HEK293 (cell line): ENCODE measurements around the gene MAPK12.
A peak's percentile ranks its signal among the peaks of the same experiment; 100 is the strongest.

Experiments
- CTCF ChIA-PET: fragments of 350-600 bp; formaldehyde crosslinking; extraction: SDS; loops from one replicate; lab custom pipeline; 2021; ENCODE audit warnings: antibody characterized with exemption; lab: Yijun Ruan, JAX
- POLR2A ChIA-PET: fragments of 300-600 bp; formaldehyde crosslinking; extraction: SDS; loops from one replicate; lab custom pipeline; 2020; ENCODE audit warnings: antibody characterized with exemption, inconsistent platforms; lab: Yijun Ruan, JAX
- H3K27ac ChIP-seq: fragments of 200-500 bp; sonication (Bioruptor generic); 2 replicates; pipeline ENCODE4 v1.5.1; 2014; ENCODE audit warnings: low read depth, low read length, control low read depth, inconsistent platforms; ENCODE audit errors: extremely low read depth
- H3K36me3 ChIP-seq, 2 experiments: fragments of 200-500 bp in 1 of 2; sonication (Bioruptor generic) in 1 of 2; 1 replicate in 1 of 2; 2 replicates in 1 of 2; pipeline ENCODE4 v1.5.1; 2014 to 2017; ENCODE audit warnings: inconsistent platforms in 2 of 2, low read length in 2 of 2; ENCODE audit not compliant: control insufficient read depth in 2 of 2, insufficient read depth in 1 of 2
- H3K4me1 ChIP-seq: fragments of 200-500 bp; sonication (Bioruptor generic); 2 replicates; pipeline ENCODE4 v1.5.1; 2014; ENCODE audit warnings: mild to moderate bottlenecking, low read length, inconsistent platforms; ENCODE audit not compliant: control insufficient read depth, insufficient read depth
- H3K4me3 ChIP-seq: 2 replicates; pipeline ENCODE4 v1.5.1; 2011; ENCODE audit warnings: low read depth, mild to moderate bottlenecking, control low read depth, low read length, moderate library complexity
- H3K9me3 ChIP-seq: fragments of 200-500 bp; sonication (Bioruptor generic); 2 replicates; pipeline ENCODE4 v1.5.1; 2014; ENCODE audit warnings: low read depth, low read length, inconsistent platforms; ENCODE audit not compliant: control insufficient read depth, insufficient read depth
- GLIS1 ChIP-seq: fragments of 450-650 bp; formaldehyde crosslinking; IDR thresholded peaks from 2 replicates; pipeline ENCODE4 v1.5.1; 2016; ENCODE audit warnings: missing biosample characterization, missing genetic modification characterization
- HIC1 ChIP-seq: fragments of 450-650 bp; formaldehyde crosslinking; IDR thresholded peaks from 2 replicates; pipeline ENCODE4 v1.5.1; 2016; ENCODE audit warnings: missing biosample characterization, missing genetic modification characterization
- MYNN ChIP-seq: fragments of 450-650 bp; formaldehyde crosslinking; IDR thresholded peaks from 2 replicates; pipeline ENCODE4 v1.5.1; 2016; ENCODE audit warnings: missing biosample characterization, missing genetic modification characterization, borderline replicate concordance
- TSHZ1 ChIP-seq: fragments of 450-650 bp; formaldehyde crosslinking; IDR thresholded peaks from 2 replicates; pipeline ENCODE4 v1.5.1; 2016; ENCODE audit warnings: missing biosample characterization, missing genetic modification characterization, borderline replicate concordance
- ZBTB26 ChIP-seq: fragments of 450-650 bp; formaldehyde crosslinking; optimal IDR thresholded peaks from 2 replicates; pipeline ENCODE3; 2016; ENCODE audit warnings: missing biosample characterization, mild to moderate bottlenecking, missing genetic modification characterization
- ZNF121 ChIP-seq: fragments of 450-650 bp; formaldehyde crosslinking; IDR thresholded peaks from 2 replicates; pipeline ENCODE4 v1.5.1; 2016; ENCODE audit warnings: missing biosample characterization, missing genetic modification characterization
- ZNF18 ChIP-seq: fragments of 450-650 bp; formaldehyde crosslinking; IDR thresholded peaks from 2 replicates; pipeline ENCODE4 v1.5.1; 2016; ENCODE audit warnings: missing biosample characterization, missing genetic modification characterization
- ZNF19 ChIP-seq: fragments of 450-650 bp; formaldehyde crosslinking; IDR thresholded peaks from 2 replicates; pipeline ENCODE4; 2016; ENCODE audit warnings: missing biosample characterization, missing genetic modification characterization, low read depth
- ZNF23 ChIP-seq: fragments of 450-650 bp; formaldehyde crosslinking; IDR thresholded peaks from 2 replicates; pipeline ENCODE4 v1.5.1; 2016; ENCODE audit warnings: missing biosample characterization, missing genetic modification characterization, borderline replicate concordance
- ZNF24 ChIP-seq: fragments of 450-650 bp; formaldehyde crosslinking; IDR thresholded peaks from 2 replicates; pipeline ENCODE4 v1.5.1; 2016; ENCODE audit warnings: missing biosample characterization, missing genetic modification characterization
- ZNF280D ChIP-seq: fragments of 450-650 bp; formaldehyde crosslinking; IDR thresholded peaks from 2 replicates; pipeline ENCODE4 v1.5.1; 2016; ENCODE audit warnings: missing biosample characterization, missing genetic modification characterization
- ZNF324 ChIP-seq: fragments of 450-650 bp; formaldehyde crosslinking; IDR thresholded peaks from 2 replicates; pipeline ENCODE4 v1.5.1; 2016; ENCODE audit warnings: missing biosample characterization, missing genetic modification characterization
- ZNF335 ChIP-seq: fragments of 450-650 bp; formaldehyde crosslinking; conservative IDR thresholded peaks from 2 replicates; pipeline ENCODE4 v1.5.1; 2016; ENCODE audit warnings: missing biosample characterization, missing genetic modification characterization
- ZNF423 ChIP-seq: fragments of 450-650 bp; formaldehyde crosslinking; IDR thresholded peaks from 2 replicates; pipeline ENCODE4 v1.5.1; 2016; ENCODE audit warnings: missing biosample characterization, missing genetic modification characterization
- ZNF596 ChIP-seq: fragments of 450-650 bp; IDR thresholded peaks from 2 replicates; pipeline ENCODE4 v1.5.0; 2018; ENCODE audit warnings: missing biosample characterization, mild to moderate bottlenecking, missing genetic modification characterization, moderate library complexity
- ZNF654 ChIP-seq: fragments of 450-650 bp; formaldehyde crosslinking; IDR thresholded peaks from 2 replicates; pipeline ENCODE4 v1.5.1; 2016; ENCODE audit warnings: low read depth, missing biosample characterization, missing genetic modification characterization
- ZNF785 ChIP-seq: fragments of 450-650 bp; formaldehyde crosslinking; IDR thresholded peaks from 2 replicates; pipeline ENCODE4 v1.5.1; 2016; ENCODE audit warnings: missing biosample characterization, missing genetic modification characterization

Gene MAPK12

GRCh38 chr22:50250555-50251476 is 10.7 kb downstream of the MAPK12 start, which contains the start of gene HDAC10 (continued):
- TF ChIP-seq ZBTB26 (tag by site-specific recombination) (peak; percentile 89), ZNF280D (tag by site-specific recombination) (no peak)

GRCh38 chr22:50250249-50250554 is 11.3 kb downstream of the MAPK12 start:
- TF ChIP-seq ZNF19 (tag by site-specific recombination): no peak
- TF ChIP-seq MYNN: no peak
- TF ChIP-seq ZNF24 (tag by site-specific recombination): no peak
- no peak for TF ChIP-seq HIC1 (tag by site-specific recombination)
- no peak for TF ChIP-seq GLIS1 (tag by site-specific recombination)
- TF ChIP-seq ZNF335 (tag by site-specific recombination): no peak
- no peak for TF ChIP-seq ZNF785 (tag by site-specific recombination)
- no peak for TF ChIP-seq ZNF423
- no peak for TF ChIP-seq ZNF121
- TF ChIP-seq ZNF324 (tag by site-specific recombination): no peak
- no peak for TF ChIP-seq ZNF596 (tag by site-specific recombination)
- TF ChIP-seq ZNF23 (tag by site-specific recombination): no peak
- no peak for TF ChIP-seq TSHZ1 (tag by site-specific recombination)
- no peak for TF ChIP-seq ZNF654 (tag by site-specific recombination)
- no peak for TF ChIP-seq ZNF18 (tag by site-specific recombination)
- ChIA-PET POLR2A (interaction anchor here (0.5 to 2.2 kb wide), 10 partner anchors 10 to 258 kb away, joined by 3 to 20 read pairs (median 7); partner anchors contain the start of genes LMF2, MAPK12, NCAPH2 and PLXNB2), CTCF (interaction anchor here (0.7 to 2.4 kb wide), 7 partner anchors 9 to 248 kb away, joined by 3 to 24 read pairs (median 5); no protein-coding TSS in a partner anchor)
- no peaks in the 10 kb centered on the region for H3K9me3 ChIP-seq
- H3K27ac ChIP-seq: peak overlapping the region; percentile 86; the same call in 1 of the 2 replicates
- H3K4me3 ChIP-seq: no peak overlapping the region
- peaks cover 12% of the 10 kb centered on the region for H3K4me1 ChIP-seq
- H3K36me3 ChIP-seq: peaks cover 8 to 79% of the 10 kb centered on the region in 2 experiments; a peak in 2 of 3 replicates
